ENCODE results near the gene PAX7.

- TF ChIP-seq, protein P1, sequence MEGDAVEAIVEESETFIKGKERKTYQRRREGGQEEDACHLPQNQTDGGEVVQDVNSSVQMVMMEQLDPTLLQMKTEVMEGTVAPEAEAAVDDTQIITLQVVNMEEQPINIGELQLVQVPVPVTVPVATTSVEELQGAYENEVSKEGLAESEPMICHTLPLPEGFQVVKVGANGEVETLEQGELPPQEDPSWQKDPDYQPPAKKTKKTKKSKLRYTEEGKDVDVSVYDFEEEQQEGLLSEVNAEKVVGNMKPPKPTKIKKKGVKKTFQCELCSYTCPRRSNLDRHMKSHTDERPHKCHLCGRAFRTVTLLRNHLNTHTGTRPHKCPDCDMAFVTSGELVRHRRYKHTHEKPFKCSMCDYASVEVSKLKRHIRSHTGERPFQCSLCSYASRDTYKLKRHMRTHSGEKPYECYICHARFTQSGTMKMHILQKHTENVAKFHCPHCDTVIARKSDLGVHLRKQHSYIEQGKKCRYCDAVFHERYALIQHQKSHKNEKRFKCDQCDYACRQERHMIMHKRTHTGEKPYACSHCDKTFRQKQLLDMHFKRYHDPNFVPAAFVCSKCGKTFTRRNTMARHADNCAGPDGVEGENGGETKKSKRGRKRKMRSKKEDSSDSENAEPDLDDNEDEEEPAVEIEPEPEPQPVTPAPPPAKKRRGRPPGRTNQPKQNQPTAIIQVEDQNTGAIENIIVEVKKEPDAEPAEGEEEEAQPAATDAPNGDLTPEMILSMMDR (IDR thresholded peaks at IDR 0.05 in 2 of 3, conservative IDR thresholded peaks at IDR 0.05 in 1 of 3; ENCODE audit: insufficient read depth in 2 of 3, low read depth in 1 of 3, low read length in 3 of 3) = no peak
- no peak for TF ChIP-seq ARID2 (IDR thresholded peaks at IDR 0.05)
- no peak for TF ChIP-seq POLR2AphosphoS5 (IDR thresholded peaks at IDR 0.05; ENCODE audit: control insufficient read depth, insufficient read depth, low read depth, low read length)
- no peak for TF ChIP-seq ELF4 (CRISPR knock-in tag; IDR thresholded peaks at IDR 0.05)
- no peak for TF ChIP-seq ZNF561 (CRISPR knock-in tag; conservative IDR thresholded peaks at IDR 0.05)
- TF ChIP-seq, protein P2, sequence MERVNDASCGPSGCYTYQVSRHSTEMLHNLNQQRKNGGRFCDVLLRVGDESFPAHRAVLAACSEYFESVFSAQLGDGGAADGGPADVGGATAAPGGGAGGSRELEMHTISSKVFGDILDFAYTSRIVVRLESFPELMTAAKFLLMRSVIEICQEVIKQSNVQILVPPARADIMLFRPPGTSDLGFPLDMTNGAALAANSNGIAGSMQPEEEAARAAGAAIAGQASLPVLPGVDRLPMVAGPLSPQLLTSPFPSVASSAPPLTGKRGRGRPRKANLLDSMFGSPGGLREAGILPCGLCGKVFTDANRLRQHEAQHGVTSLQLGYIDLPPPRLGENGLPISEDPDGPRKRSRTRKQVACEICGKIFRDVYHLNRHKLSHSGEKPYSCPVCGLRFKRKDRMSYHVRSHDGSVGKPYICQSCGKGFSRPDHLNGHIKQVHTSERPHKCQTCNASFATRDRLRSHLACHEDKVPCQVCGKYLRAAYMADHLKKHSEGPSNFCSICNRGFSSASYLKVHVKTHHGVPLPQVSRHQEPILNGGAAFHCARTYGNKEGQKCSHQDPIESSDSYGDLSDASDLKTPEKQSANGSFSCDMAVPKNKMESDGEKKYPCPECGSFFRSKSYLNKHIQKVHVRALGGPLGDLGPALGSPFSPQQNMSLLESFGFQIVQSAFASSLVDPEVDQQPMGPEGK (CRISPR knock-in tag; IDR thresholded peaks at IDR 0.05; ENCODE audit: borderline replicate concordance) = no peak
- TF ChIP-seq GTF2F1 (IDR thresholded peaks at IDR 0.05; ENCODE audit: low read depth, low read length) = no peak
Measured at GRCh38 chr1:18716785-18717678, 86.4 kb downstream of the PAX7 start.
